Measurements from ENCODE around the gene NTM. TPM values are rescaled to one million over a fixed set of nuclear protein-coding genes. Genes with fewer than 3 reads are reported as not detected.
"Not testable (repeated sequence)": the region's sequence is repeated elsewhere in the genome, so short reads cannot be mapped to it uniquely, and the experiment has no call there.

Gene NTM
- total RNA-seq, 4 donors from 2014 or later, result 0.40 to 3.1 (median 2.1) TPM; not detected in 1

DNA sequence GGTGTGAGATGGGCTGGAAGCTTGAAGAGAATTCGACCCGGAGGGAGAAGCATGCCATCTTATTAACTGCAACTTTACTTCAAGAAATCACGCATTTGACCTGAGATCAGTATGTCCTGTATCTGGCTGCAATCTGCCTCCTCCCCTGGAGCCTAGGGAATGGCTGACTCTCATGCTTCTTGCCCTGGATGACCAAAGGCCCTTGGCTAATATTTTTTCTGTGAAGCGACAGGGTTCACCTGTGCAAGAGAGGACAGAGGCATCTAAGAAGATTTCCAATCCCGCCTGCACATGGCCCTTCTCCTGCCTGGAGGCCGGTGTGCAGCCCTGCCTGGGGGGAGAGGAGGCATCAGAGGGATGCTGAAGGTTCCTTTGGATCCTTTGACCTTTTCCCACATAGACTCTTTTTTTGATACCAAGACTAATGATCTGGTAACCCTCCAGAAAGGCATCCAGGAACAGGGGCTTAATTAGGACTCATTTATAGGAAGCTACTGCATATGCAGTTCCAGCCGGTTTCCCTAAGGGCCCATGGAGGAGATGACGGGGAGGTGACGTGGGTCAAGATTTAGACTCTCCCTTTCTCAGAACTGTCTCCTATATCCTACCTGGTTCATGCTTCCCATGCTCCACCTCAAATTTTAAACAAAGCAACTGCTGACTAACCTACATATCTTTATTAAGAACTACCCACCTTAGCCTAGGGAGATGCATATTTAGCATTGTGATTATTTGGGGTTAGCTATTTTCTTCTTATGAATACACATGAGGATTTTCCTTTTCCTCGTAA lies 50.8 kb downstream of the NTM start:
- in situ Hi-C loops (cut with MboI; ENCODE audit: low pct_ligation_motif_present in 1 of 4, low pct_unique_long_range_greater_than_20kb in 1 of 4, low sequenced_read_pairs in 3 of 4) (no loop called here), intact Hi-C loops (cut with DNase I; ENCODE audit: low total_unique reads) (no loop called here)
- H3K4me1 ChIP-seq, result no peaks in the 10 kb centered on the region
- no peaks in the 10 kb centered on the region for H3K27me3 ChIP-seq
- DNase-seq, result no peak
- H3K36me3 ChIP-seq, result no peaks in the 10 kb centered on the region
- H3K27ac ChIP-seq, result no peak overlapping the region
- 85 to 88% methylated on average over 3 to 10 of the region's 10 CpGs for WGBS, 2 donors (ENCODE audit: low coverage in 1 of 2)
- TF ChIP-seq EP300 (IDR thresholded peaks at IDR 0.05; ENCODE audit: low read depth), result no peak
- TF ChIP-seq, protein P1, sequence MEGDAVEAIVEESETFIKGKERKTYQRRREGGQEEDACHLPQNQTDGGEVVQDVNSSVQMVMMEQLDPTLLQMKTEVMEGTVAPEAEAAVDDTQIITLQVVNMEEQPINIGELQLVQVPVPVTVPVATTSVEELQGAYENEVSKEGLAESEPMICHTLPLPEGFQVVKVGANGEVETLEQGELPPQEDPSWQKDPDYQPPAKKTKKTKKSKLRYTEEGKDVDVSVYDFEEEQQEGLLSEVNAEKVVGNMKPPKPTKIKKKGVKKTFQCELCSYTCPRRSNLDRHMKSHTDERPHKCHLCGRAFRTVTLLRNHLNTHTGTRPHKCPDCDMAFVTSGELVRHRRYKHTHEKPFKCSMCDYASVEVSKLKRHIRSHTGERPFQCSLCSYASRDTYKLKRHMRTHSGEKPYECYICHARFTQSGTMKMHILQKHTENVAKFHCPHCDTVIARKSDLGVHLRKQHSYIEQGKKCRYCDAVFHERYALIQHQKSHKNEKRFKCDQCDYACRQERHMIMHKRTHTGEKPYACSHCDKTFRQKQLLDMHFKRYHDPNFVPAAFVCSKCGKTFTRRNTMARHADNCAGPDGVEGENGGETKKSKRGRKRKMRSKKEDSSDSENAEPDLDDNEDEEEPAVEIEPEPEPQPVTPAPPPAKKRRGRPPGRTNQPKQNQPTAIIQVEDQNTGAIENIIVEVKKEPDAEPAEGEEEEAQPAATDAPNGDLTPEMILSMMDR (IDR thresholded peaks at IDR 0.05), result no peak
- TF ChIP-seq POLR2AphosphoS5 (IDR thresholded peaks at IDR 0.05), result no peak
- TF ChIP-seq POLR2A (IDR thresholded peaks at IDR 0.05), result no peak
- H3K4me3 ChIP-seq, result no peak overlapping the region
- H3K9me3 ChIP-seq, result no peaks in the 10 kb centered on the region

DNA sequence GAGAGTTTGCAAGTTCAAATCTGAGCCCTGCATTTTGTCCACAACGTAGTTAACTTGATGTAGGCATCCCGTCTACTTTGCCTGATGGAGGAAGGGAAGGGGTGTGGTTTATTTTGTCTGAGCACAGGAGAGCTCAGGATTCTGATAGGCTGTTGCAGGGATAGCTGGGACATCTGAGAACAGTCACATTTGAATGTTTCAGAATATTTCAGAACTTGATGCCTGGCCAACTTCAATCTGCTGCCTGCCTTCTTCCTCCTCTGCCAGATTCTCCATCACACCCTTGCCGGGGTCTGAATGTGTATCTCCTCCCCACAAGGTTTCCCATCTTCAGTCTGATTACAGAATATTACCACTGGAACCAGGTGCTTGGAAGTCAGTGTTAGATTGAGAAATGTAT lies 51.6 kb downstream of the NTM start:
- intact Hi-C loops (cut with DNase I; ENCODE audit: low total_unique reads), result no loop called here
- no peak for TF ChIP-seq POLR2A (IDR thresholded peaks at IDR 0.05)
- TF ChIP-seq POLR2AphosphoS5 (IDR thresholded peaks at IDR 0.05), result no peak
- TF ChIP-seq EP300 (IDR thresholded peaks at IDR 0.05; ENCODE audit: low read depth), result no peak
- TF ChIP-seq, protein P1 (IDR thresholded peaks at IDR 0.05), result no peak
- Histone ChIP-seq H3K4me3 (no peak overlapping the region), H3K4me1 (no peaks in the 10 kb centered on the region), H3K27ac (no peak overlapping the region), H3K36me3 (no peaks in the 10 kb centered on the region), H3K9me3 (no peaks in the 10 kb centered on the region), H3K27me3 (no peaks in the 10 kb centered on the region)
- in situ Hi-C loops (cut with MboI; ENCODE audit: low pct_ligation_motif_present in 1 of 4, low pct_unique_long_range_greater_than_20kb in 1 of 4, low sequenced_read_pairs in 3 of 4), result no loop called here
- WGBS, 2 donors (ENCODE audit: low coverage in 1 of 2), result 43 to 55% methylated on average over 1 to 3 of the region's 3 CpGs
- no peak for DNase-seq

DNA sequence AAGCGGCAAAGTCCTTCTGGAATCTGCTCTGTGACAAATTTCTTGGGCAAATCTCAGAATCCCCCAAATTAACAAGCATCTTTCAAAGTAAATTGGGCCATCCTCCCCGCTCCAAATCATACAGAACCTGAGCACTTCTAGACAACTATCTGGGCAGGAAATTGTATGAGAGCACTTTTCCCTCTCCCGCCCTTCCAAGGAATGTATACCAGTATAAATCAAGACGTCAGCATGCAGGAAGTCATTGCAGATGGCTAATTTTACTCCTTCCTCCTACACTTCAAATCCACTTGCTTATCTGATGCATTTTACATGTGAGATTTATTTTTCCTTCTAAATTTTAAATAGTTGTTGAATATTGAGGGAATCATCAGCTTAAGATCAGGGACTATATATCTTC lies 52.1 kb downstream of the NTM start:
- TF ChIP-seq, protein P1 (IDR thresholded peaks at IDR 0.05), result no peak
- TF ChIP-seq EP300 (IDR thresholded peaks at IDR 0.05; ENCODE audit: low read depth), result no peak
- TF ChIP-seq POLR2AphosphoS5 (IDR thresholded peaks at IDR 0.05), result no peak
- no peak for TF ChIP-seq POLR2A (IDR thresholded peaks at IDR 0.05)
- in situ Hi-C loops (cut with MboI; ENCODE audit: low pct_ligation_motif_present in 1 of 4, low pct_unique_long_range_greater_than_20kb in 1 of 4, low sequenced_read_pairs in 3 of 4), result no loop called here
- Histone ChIP-seq H3K4me1 (no peaks in the 10 kb centered on the region), H3K9me3 (no peaks in the 10 kb centered on the region), H3K27me3 (no peaks in the 10 kb centered on the region), H3K36me3 (no peaks in the 10 kb centered on the region), H3K27ac (no peak overlapping the region), H3K4me3 (no peak overlapping the region)
- WGBS, 2 donors (ENCODE audit: low coverage in 1 of 2), result 31 to 33% methylated on average over 4 of the region's 4 CpGs
- intact Hi-C loops (cut with DNase I; ENCODE audit: low total_unique reads), result no loop called here
- DNase-seq, result no peak

DNA sequence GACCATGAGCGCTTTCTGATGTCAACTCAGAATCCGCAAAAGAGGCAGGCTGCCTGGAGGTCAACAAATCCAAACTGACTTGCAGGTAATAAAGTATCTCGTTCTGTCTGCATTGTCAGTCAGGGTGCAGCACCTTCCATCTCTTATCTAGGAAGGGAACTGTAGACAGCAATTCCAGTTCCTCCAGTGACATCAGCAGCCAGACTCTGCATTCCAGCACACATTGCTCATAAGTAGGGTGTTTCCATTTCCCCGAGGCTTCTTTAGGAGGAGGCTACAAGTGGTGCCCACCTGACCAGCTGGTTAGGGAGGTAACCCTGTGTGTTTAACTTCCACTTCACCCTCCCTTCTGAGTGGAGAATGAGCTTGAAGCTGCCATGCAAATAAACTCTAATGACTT lies 53.3 kb downstream of the NTM start:
- in situ Hi-C loops (cut with MboI; ENCODE audit: low pct_ligation_motif_present in 1 of 4, low pct_unique_long_range_greater_than_20kb in 1 of 4, low sequenced_read_pairs in 3 of 4), result no loop called here
- whole genome bisulfite sequencing, 2 donors (ENCODE audit: low coverage in 1 of 2), result 30 to 40% methylated on average over 2 to 4 of the region's 4 CpGs
- no peaks in the 10 kb centered on the region for H3K36me3 ChIP-seq
- H3K4me1 ChIP-seq, result no peaks in the 10 kb centered on the region
- H3K27me3 ChIP-seq, result no peaks in the 10 kb centered on the region
- no peak for TF ChIP-seq POLR2A (IDR thresholded peaks at IDR 0.05)
- no peak for DNase-seq
- H3K27ac ChIP-seq, result no peak overlapping the region
- no peaks in the 10 kb centered on the region for H3K9me3 ChIP-seq
- intact Hi-C loops (cut with DNase I; ENCODE audit: low total_unique reads), result no loop called here
- H3K4me3 ChIP-seq, result no peak overlapping the region

DNA sequence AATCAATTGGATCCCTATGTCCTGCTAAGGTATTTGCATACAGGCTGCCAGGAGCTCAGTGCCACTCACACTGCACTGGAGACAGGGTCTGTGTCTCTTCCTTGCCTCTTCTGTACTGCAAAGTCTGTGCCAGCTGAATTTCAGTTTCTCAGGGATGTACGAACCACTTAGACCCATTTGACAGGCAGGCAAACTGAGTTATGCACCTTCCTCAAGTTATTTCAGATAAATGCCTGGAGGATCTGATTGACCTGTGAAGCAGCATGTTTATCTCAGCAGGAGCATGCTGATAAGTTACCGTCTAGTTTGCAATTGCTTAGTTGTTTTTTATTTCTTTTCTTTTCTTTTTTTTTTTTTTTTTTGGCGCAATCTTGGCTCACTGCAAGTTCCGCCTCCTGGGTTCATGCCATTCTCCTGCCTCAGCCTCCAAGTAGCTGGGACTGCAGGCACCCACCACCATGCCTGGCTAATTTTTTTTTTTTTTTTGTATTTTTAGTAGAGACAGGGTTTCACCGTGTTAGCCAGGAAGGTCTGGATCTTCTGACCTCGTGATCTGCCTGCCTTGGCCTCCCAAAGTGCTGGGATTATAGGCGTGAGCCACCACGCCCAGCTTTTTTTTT lies 54.0 kb downstream of the NTM start:
- H3K36me3 ChIP-seq; H3K4me1 ChIP-seq; H3K4me3 ChIP-seq; intact Hi-C loops (cut with DNase I; ENCODE audit: low total_unique reads); in situ Hi-C loops (cut with MboI; ENCODE audit: low pct_ligation_motif_present in 1 of 4, low pct_unique_long_range_greater_than_20kb in 1 of 4, low sequenced_read_pairs in 3 of 4); H3K27me3 ChIP-seq; DNase-seq; H3K9me3 ChIP-seq; H3K27ac ChIP-seq: not testable (repeated sequence)
- 66 to 68% methylated on average over 3 to 8 of the region's 8 CpGs for WGBS, 2 donors (ENCODE audit: low coverage in 1 of 2)

Measured in transverse colon (tissue), 4 donors.